Measurements from ENCODE around the gene WWC1. TPM values are rescaled to one million over a fixed set of nuclear protein-coding genes. Genes with fewer than 3 reads are reported as not detected.

Gene WWC1
- total RNA-seq, 1 donor from 2014 or later: 32.8 TPM

- DNase-seq (ENCODE audit: low spot score in 2 of 2, unreplicated experiment in 2 of 2): no peak
- Mint-ChIP-seq H3K4me3 (no peak overlapping the region), H3K36me3 (peaks cover 24% of the 10 kb centered on the region), H3K9me3 (no peaks in the 10 kb centered on the region), H3K27ac (no peak overlapping the region), H3K4me1 (no peaks in the 10 kb centered on the region), H3K27me3 (ENCODE audit: low read depth) (no peaks in the 10 kb centered on the region)
- no peak for TF ChIP-seq CTCF (IDR thresholded peaks at IDR 0.05; ENCODE audit: unreplicated experiment)
Observed at GRCh38 chr5:168464641-168465040, 173.2 kb downstream of the WWC1 start.

GRCh38 chr5:168467755-168468330 is 176.4 kb downstream of the WWC1 start:
- Mint-ChIP-seq H3K27me3 (ENCODE audit: low read depth) (no peaks in the 10 kb centered on the region), H3K9me3 (no peaks in the 10 kb centered on the region)
- no peak for TF ChIP-seq CTCF (IDR thresholded peaks at IDR 0.05; ENCODE audit: unreplicated experiment)

GRCh38 chr5:168468836-168469235 is 177.4 kb downstream of the WWC1 start:
- peaks cover 9% of the 10 kb centered on the region for H3K4me1 Mint-ChIP-seq
- peaks cover 19% of the 10 kb centered on the region for H3K36me3 Mint-ChIP-seq
- no peaks in the 10 kb centered on the region for H3K27me3 Mint-ChIP-seq (ENCODE audit: low read depth)
- H3K27ac Mint-ChIP-seq: no peak overlapping the region
- no peak for TF ChIP-seq CTCF (IDR thresholded peaks at IDR 0.05; ENCODE audit: unreplicated experiment)
- no peak overlapping the region for H3K4me3 Mint-ChIP-seq
- no peaks in the 10 kb centered on the region for H3K9me3 Mint-ChIP-seq
- no peak for DNase-seq (ENCODE audit: low spot score in 2 of 2, unreplicated experiment in 2 of 2)

More at GRCh38 chr5:168467755-168468330, 176.4 kb downstream of the WWC1 start:
- Mint-ChIP-seq H3K36me3 (peaks cover 21% of the 10 kb centered on the region), H3K4me3 (no peak overlapping the region), H3K27ac (no peak overlapping the region), H3K4me1 (peaks cover 7% of the 10 kb centered on the region)
- no peak for DNase-seq (ENCODE audit: low spot score in 2 of 2, unreplicated experiment in 2 of 2)

- no peak for TF ChIP-seq CTCF (IDR thresholded peaks at IDR 0.05; ENCODE audit: unreplicated experiment)
- H3K4me1 Mint-ChIP-seq: peaks cover 9% of the 10 kb centered on the region
- no peaks in the 10 kb centered on the region for H3K27me3 Mint-ChIP-seq (ENCODE audit: low read depth)
- peaks cover 16% of the 10 kb centered on the region for H3K36me3 Mint-ChIP-seq
- H3K9me3 Mint-ChIP-seq: no peaks in the 10 kb centered on the region
- no peak overlapping the region for H3K27ac Mint-ChIP-seq
- DNase-seq (ENCODE audit: low spot score in 2 of 2, unreplicated experiment in 2 of 2): no peak
- H3K4me3 Mint-ChIP-seq: no peak overlapping the region
Observed at GRCh38 chr5:168469816-168470215, 178.4 kb downstream of the WWC1 start.

- no peaks in the 10 kb centered on the region for H3K9me3 Mint-ChIP-seq
- H3K27ac Mint-ChIP-seq: no peak overlapping the region
- peaks cover 11% of the 10 kb centered on the region for H3K36me3 Mint-ChIP-seq
- no peak for TF ChIP-seq CTCF (IDR thresholded peaks at IDR 0.05; ENCODE audit: unreplicated experiment)
- no peak for DNase-seq (ENCODE audit: low spot score in 2 of 2, unreplicated experiment in 2 of 2)
- H3K4me1 Mint-ChIP-seq: peaks cover 9% of the 10 kb centered on the region
- H3K4me3 Mint-ChIP-seq: no peak overlapping the region
- no peaks in the 10 kb centered on the region for H3K27me3 Mint-ChIP-seq (ENCODE audit: low read depth)
Observed at GRCh38 chr5:168471785-168472184, 180.3 kb downstream of the WWC1 start.

GRCh38 chr5:168472329-168472728 is 180.9 kb downstream of the WWC1 start:
- H3K36me3 Mint-ChIP-seq: peaks cover 9% of the 10 kb centered on the region
- H3K27ac Mint-ChIP-seq: peak overlapping the region; percentile 51
- TF ChIP-seq CTCF (IDR thresholded peaks at IDR 0.05; ENCODE audit: unreplicated experiment): peak; percentile 30
- H3K9me3 Mint-ChIP-seq: no peaks in the 10 kb centered on the region
- no peaks in the 10 kb centered on the region for H3K27me3 Mint-ChIP-seq (ENCODE audit: low read depth)
- peaks cover 14% of the 10 kb centered on the region for H3K4me1 Mint-ChIP-seq
- no peak overlapping the region for H3K4me3 Mint-ChIP-seq
- no peak for DNase-seq (ENCODE audit: low spot score in 2 of 2, unreplicated experiment in 2 of 2)

Measured in mesothelial cell of epicardium (in vitro differentiated cells).